HT1080 (cell line): ENCODE data around the gene TFPI. TPM values are rescaled to one million over a fixed set of nuclear protein-coding genes. Genes with fewer than 3 reads are reported as not detected.

Experiments used
- DNase-seq: peaks from one replicate; pipeline ENCODE4 v3.0.0-alpha.2; 2015; ENCODE audit warnings: low read depth
- total RNA-seq: library from RNA; depleted of rRNA; stranded (reverse); fragments of >200 nt; shearing (Covaris generic); gene quantifications from 2 replicates; pipeline ENCODE4 v1.2.3, GENCODE V29; 2014

Gene TFPI
- total RNA-seq, 1 experiment from 2014 or later, result 0.03 TPM

- no peak for DNase-seq
Observed at GRCh38 chr2:187469538-187469937, 84.7 kb downstream of the TFPI start.

DNA sequence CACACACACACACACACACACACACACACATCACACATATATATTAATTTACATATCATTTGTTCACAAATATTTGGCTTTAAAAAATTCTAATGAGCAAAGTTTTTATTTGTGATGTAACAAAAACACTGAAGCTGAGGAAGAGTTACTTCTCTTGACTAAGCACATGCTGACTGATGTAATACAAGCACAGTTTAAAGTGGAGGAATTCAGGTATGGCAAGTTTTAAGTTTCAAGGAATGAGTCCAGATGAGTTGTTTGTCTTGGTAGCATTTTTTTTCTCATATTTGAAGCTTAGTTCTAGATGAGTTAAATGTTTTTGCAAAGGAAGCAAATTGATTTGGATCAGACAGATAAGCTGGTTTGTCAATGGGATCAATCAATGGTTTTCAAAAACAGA lies 86.0 kb downstream of the TFPI start:
- DNase-seq, result no peak

DNA sequence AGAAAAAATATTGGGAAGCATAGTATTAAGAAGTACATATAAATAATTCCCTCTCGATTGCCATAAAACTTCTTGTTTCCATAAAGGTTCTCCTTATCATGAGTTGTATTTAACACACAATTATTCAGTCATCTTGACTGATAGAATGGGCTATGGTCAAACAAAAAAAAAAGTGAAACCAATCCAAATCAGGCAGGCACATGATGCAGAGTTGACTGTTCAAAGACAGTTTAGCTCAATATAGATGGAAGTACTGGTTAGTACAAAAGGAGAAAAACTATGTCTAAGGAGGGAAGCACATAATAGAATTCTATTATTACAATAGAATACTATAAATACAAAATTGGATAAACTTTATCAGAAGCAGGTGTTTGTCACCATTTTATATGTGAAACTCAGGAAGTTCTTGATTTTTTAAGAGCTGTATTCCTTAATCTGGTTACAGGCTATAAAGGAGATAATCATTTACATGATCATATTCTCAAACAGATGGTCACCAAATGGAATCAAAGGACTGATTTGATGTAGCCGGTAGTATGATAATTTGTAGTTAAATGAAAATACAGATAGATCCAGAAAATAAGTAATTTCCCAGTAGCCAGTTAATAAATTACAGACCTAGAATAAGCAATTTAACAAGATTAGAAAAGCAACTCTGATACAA lies 88.0 kb downstream of the TFPI start:
- DNase-seq, result no peak

DNA sequence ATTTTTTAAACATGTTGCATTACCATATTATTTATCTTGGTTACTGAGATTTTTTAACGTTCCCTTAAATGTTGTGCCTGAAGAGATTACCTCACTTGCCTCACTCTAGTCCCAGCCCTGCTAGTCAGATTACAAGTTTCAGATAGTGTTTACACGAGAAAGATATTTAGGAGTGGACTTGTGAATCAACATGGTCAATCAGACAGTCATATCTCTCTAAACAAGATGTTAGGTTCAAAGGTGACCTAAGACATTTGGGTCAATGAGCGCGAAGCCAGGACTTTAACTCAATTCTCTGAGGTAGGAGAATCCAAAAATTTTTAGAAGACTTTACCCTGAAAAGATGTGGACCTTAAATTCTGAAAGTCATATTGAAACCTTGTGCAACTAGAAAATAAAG lies 91.4 kb downstream of the TFPI start:
- DNase-seq, result no peak

DNA sequence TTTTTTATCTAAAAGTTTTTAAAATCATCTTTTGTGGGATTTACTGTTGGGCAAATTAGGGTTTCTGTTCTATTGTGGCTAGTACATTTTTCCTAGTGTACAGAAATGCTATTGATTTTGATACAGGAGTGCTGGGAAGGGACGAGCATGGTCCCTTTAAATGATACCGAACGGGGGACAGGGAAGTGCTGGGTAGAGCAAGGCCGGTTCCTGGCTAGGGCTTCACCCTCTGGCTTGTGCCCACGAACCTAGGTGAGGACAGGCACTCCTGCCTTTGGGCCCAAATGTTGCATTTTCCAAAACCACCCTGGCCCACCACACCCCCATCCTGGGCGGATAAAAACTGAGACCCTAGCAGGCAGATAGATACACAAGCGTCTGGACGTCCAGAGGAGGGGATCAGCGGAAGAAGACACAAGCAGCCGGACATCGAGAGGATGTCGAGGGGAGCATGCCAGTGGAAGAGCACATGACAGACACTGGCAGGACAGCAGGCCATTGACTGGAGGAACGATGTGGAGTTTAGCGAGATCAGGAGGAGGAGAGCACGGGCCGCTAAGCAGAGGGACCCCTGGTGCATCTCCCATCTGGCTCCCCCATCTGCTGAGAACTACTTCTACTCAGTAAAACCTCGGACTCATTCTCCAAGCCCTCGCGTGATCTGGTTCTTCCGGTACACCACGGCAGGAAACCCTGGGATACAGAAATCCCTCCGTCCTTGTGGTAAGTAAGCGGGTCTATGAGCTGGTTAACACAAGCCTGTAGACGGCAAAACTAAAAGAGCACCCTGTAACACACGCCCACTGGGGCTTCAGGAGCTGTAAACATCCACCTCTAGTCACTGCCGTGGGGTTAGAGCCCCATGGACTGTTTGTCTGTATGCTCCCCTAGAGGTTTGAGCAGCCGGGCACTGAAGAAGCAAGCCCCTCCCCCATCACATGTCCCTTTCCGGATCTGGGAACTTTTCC lies 92.7 kb downstream of the TFPI start:
- DNase-seq, result no peak

GRCh38 chr2:187459256-187459655 lies 95.0 kb downstream of the TFPI start:
- no peak for DNase-seq

DNA sequence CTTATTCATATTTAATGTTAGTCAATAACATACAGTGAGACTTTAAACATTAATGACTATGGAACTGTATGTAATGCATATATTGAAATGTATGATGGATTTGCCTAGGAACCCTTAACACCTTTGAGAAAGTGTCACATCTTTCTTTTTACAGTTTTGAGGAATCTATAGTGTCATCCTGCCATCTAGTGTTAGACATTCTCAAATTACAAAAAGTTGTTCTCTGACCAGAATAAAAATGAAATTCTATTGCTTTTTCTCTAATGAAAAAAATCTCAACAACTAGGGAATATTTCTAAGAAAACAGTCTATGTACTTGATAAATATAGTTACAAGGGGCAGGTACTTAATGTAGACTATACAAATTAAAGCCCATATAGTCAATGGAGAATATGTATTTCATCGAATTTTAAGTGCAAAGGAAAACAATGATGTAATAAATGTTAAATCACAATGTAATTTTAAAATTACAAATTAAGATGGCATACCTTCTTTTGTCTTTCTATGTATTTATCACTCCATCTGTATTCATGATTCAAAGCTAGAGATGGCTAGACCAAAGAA lies 101.1 kb downstream of the TFPI start:
- DNase-seq, result peak; percentile 17

GRCh38 chr2:187451510-187451909 lies 102.7 kb downstream of the TFPI start:
- DNase-seq, result no peak

- no peak for DNase-seq
Observed at GRCh38 chr2:187447336-187447735, 106.9 kb downstream of the TFPI start.

DNA sequence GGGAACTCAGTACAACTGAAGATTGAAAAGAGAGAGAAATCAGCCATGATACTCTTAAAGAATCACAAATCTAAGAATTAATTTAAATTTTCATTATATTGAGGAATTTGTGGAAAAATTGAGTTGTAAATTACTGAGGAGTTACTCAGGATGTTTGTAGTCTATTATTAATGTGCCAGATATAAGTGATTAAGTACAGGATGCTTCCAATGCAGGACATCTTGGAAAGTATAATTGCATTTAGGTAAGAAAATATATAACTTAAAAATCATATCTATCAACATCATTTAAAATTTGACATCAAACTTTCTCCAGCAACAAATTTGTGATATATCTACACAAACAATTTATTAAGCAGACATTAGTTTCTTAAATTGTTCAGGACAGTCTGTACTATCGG lies 107.5 kb downstream of the TFPI start:
- DNase-seq, result no peak

DNA sequence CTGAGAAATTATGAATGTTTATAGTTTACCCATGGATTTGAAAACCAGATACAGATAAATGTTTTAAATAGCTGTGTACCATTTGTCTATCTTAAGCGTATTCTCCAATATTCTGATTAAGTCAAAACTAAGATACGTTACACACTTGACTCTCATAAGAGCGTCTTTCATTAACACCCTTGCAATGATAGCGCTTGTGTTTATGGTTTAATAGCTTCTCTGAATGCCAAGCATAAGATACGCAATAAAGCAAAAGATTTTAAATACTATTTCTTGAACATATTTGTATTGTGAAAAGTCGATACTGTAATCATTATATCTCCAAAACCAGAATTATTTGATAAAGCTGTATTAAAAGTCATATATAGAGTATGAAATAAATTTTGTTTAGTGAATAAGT lies 109.2 kb downstream of the TFPI start:
- DNase-seq, result no peak

DNA sequence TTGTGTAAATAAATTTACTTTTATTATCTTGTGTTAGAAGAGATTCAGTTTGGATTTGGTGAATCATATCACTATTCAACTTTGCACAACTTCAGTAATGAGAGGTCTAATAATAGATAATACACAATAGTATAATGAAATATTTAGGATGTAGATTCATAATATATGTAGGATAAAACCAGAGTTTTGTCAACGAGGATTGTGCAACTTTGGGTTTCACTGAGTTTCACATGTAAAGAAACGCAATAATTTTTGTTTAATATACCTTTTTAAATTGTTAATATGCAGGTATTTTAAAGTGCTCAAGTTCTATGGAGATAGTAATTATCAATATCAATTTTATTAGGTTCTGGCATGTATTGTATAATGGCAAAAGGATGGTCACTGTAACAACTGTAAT lies 111.5 kb downstream of the TFPI start:
- no peak for DNase-seq

GRCh38 chr2:187442378-187442777 lies 111.9 kb downstream of the TFPI start:
- DNase-seq, result no peak

GRCh38 chr2:187440101-187440675 lies 114.0 kb downstream of the TFPI start:
- DNase-seq, result no peak

DNA sequence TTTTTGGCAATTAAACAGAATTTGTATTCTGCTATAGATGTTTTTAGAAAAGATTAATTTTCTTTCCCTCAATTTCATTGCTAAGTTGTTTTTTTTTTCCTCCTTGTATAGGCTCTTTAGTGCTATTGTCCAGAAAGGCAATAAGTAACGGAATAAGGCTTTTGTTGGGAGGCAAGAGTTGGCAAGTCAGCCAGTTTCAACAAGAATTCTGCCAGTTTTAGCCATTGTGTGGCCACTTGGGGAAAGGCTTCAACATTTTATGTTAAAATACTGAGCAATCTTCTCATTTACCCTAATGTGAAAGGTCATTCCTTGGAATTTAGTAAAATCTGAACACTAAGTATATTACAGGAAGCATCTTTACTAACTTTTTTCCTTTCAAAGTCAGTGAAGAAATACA lies 115.8 kb downstream of the TFPI start:
- DNase-seq, result no peak

GRCh38 chr2:187435756-187436155 lies 118.5 kb downstream of the TFPI start:
- no peak for DNase-seq

DNA sequence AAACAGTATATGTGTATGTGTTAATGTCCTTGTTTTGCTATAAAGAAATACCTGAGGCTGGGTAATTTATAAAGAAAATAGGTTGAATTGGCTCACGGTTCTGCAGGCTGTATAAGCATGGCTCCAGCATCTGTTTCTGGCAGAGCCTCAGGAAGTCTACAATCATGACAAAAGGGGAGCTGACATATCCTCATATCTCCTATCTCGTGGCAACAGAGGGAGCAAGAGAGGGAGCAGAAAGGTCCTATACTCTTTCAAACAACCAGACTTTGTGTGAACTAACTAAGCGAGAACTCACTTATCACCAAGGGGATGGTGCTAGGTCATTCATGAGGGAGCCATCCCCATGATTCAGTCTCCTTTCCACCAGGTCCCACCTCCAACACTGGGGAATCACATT lies 119.2 kb downstream of the TFPI start:
- no peak for DNase-seq

DNA sequence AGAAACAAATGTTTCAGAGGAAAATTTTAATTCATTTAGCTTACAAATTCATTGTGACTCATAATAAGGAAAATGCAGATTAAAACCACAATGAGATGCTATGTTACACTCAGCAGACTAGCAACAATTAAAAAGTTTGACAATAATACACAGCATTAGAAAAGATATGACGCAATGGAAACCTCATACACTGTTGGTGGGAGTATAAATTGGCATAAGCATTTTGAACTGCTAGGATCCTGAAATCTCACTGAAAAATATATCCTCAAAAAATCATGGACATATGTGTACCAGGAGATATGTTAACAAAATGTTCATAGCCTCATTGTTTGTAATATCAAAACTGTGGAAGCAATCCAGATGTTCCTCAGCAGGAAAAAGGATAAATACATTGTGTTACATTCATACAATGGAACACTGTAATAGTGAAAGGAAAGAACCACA lies 119.9 kb downstream of the TFPI start:
- DNase-seq, result no peak

- DNase-seq, result no peak
Observed at GRCh38 chr2:187431911-187432310, 122.3 kb downstream of the TFPI start.

- peak; percentile 88 for DNase-seq
Observed at GRCh38 chr2:187429989-187430388, 124.2 kb downstream of the TFPI start.

GRCh38 chr2:187424146-187424545 lies 130.1 kb downstream of the TFPI start:
- DNase-seq, result no peak

DNA sequence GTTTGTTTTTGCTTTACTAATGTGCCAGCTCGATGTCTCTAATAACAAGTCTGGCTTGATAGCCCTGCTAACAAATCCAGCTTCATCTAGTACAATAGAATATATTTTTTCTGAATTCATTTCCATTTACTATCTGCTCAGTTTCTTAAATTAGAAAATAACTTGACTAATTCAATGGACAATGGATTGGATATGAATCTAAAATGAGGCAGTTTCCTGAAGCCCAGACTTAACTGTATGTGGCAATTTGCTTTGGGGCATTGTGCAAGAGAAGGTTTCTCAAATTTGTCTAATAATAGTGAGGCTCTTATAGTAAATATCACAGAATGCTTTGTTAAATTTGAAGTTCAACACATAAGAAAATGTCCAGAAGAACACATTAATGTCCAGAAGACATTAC lies 132.0 kb downstream of the TFPI start:
- DNase-seq, result no peak
